Measurements from ENCODE around the gene LMBRD1.

DNA sequence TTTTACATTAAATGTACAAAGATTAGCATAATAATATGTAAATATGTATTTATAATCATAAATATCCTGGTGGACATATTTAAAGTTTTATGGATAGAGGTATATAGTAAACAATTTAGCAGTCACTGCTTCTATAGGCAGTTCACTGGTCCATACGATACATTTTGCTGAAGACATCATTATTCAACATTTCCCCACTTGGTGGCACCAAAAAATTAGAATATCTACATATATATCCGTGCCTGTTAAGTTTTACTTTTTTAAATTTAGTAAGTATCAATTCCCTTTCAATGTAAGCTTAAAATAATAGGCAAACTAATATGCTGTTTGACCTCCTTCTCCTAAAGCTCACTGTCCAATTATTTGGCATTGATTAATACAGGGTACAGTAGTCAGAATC is 64.2 kb downstream of the LMBRD1 start:
- TF ChIP-seq, protein P1, sequence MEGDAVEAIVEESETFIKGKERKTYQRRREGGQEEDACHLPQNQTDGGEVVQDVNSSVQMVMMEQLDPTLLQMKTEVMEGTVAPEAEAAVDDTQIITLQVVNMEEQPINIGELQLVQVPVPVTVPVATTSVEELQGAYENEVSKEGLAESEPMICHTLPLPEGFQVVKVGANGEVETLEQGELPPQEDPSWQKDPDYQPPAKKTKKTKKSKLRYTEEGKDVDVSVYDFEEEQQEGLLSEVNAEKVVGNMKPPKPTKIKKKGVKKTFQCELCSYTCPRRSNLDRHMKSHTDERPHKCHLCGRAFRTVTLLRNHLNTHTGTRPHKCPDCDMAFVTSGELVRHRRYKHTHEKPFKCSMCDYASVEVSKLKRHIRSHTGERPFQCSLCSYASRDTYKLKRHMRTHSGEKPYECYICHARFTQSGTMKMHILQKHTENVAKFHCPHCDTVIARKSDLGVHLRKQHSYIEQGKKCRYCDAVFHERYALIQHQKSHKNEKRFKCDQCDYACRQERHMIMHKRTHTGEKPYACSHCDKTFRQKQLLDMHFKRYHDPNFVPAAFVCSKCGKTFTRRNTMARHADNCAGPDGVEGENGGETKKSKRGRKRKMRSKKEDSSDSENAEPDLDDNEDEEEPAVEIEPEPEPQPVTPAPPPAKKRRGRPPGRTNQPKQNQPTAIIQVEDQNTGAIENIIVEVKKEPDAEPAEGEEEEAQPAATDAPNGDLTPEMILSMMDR (IDR thresholded peaks at IDR 0.05): no peak; the same call in 2 of the 3 replicates
- TF ChIP-seq, protein P2, sequence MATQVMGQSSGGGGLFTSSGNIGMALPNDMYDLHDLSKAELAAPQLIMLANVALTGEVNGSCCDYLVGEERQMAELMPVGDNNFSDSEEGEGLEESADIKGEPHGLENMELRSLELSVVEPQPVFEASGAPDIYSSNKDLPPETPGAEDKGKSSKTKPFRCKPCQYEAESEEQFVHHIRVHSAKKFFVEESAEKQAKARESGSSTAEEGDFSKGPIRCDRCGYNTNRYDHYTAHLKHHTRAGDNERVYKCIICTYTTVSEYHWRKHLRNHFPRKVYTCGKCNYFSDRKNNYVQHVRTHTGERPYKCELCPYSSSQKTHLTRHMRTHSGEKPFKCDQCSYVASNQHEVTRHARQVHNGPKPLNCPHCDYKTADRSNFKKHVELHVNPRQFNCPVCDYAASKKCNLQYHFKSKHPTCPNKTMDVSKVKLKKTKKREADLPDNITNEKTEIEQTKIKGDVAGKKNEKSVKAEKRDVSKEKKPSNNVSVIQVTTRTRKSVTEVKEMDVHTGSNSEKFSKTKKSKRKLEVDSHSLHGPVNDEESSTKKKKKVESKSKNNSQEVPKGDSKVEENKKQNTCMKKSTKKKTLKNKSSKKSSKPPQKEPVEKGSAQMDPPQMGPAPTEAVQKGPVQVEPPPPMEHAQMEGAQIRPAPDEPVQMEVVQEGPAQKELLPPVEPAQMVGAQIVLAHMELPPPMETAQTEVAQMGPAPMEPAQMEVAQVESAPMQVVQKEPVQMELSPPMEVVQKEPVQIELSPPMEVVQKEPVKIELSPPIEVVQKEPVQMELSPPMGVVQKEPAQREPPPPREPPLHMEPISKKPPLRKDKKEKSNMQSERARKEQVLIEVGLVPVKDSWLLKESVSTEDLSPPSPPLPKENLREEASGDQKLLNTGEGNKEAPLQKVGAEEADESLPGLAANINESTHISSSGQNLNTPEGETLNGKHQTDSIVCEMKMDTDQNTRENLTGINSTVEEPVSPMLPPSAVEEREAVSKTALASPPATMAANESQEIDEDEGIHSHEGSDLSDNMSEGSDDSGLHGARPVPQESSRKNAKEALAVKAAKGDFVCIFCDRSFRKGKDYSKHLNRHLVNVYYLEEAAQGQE (IDR thresholded peaks at IDR 0.05): no peak
- TF ChIP-seq EP300 (IDR thresholded peaks at IDR 0.05) (no peak), MYC (IDR thresholded peaks at IDR 0.05; ENCODE audit: borderline replicate concordance, low read length) (no peak), ZFP36 (IDR thresholded peaks at IDR 0.05; ENCODE audit: borderline replicate concordance, partially characterized antibody) (no peak), CEBPB (IDR thresholded peaks at IDR 0.05) (no peak), POLR2AphosphoS2 (conservative IDR thresholded peaks at IDR 0.05; ENCODE audit: low read length) (no peak)
